GM20000 (cell line): ENCODE data around the gene POFUT2.
A peak's percentile ranks its signal among the peaks of the same experiment; 100 is the strongest.

Experiments used
- DNase-seq: peaks from one replicate; pipeline ENCODE4 v3.0.0; 2012; ENCODE audit warnings: low spot score
- CTCF ChIP-seq: IDR thresholded peaks from 2 replicates; pipeline ENCODE4 v1.5.1; 2012; ENCODE audit warnings: mild to moderate bottlenecking, control low read depth; ENCODE audit errors: extremely low read depth, missing control alignments

The POFUT2 gene, protein sequence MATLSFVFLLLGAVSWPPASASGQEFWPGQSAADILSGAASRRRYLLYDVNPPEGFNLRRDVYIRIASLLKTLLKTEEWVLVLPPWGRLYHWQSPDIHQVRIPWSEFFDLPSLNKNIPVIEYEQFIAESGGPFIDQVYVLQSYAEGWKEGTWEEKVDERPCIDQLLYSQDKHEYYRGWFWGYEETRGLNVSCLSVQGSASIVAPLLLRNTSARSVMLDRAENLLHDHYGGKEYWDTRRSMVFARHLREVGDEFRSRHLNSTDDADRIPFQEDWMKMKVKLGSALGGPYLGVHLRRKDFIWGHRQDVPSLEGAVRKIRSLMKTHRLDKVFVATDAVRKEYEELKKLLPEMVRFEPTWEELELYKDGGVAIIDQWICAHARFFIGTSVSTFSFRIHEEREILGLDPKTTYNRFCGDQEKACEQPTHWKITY

DNA sequence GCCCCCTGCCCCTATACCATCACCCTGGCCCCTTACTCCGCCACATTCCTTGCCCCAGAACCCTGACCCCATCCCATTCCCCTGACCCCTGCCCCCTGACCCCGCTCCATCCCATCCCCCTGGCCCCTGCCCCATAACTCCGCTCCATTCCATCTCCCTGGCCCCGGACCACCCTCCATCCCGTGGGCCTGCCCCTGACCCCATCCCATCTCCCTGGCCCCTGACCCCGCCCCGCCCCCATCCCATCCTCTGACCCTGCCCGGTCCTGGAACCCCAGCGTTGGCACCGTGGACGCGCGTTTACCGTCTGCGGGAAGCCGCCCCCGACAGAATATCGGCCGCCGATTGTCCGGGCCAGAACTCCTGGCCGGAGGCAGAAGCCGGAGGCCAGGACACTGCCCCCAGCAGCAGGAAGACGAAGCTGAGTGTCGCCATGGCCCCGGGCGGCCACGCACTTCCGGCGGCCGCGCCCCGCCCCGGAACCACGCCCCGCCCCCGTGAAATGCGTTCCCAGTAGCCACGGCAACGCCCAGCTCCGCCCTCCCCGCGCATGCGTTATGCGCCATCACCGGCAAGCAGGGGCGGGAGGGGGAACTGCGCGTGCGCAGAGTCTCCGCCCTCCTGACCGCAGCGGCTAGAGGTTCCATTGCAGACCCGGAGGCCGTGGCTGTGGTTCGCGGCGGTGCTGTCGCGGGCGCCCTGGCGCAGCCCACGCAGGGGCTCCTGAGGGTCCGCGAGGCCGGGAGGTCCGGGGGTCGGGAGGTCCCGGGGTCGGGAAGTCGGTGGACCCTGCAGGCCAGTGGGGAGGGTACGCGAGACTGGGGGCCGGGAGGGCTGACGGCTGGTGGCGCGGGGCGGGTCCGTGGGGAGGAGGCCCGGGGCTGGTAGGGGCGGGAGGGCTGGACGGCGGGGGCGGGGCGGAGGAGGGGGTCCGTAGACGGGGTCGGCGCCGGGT lies at the start of gene POFUT2:
Gene POFUT2, minus strand, starts transcription at position 458 of the 954 bp plus-strand sequence. Its CDS starts 24 bp downstream, at position 434.
- peak; percentile 100 for DNase-seq
- TF ChIP-seq CTCF = no peak

DNA sequence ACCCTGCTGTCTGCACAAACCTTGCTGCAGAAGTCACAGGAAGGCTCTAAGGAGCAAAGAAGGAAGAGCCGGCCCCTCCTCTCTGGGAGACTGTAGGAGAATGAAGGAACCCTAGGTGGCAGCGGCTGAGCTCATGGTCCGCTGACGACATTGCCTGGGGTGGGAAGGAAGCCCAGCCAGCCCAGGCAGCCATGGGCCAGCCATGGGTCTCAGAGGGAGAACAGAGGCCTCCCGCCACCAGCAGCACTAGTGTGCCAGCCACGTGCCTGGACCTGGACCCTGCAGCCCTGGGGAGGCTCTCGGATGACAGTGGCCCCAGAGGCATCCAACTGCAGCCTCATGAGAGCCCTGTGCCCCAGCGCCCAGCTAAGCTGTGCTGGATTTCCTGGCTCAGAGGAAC lies 49.2 kb upstream of the POFUT2 start:
- DNase-seq = no peak
- no peak for TF ChIP-seq CTCF

- no peak for TF ChIP-seq CTCF
- no peak for DNase-seq
Measured at GRCh38 chr21:45336535-45336810, 48.8 kb upstream of the POFUT2 start.

DNA sequence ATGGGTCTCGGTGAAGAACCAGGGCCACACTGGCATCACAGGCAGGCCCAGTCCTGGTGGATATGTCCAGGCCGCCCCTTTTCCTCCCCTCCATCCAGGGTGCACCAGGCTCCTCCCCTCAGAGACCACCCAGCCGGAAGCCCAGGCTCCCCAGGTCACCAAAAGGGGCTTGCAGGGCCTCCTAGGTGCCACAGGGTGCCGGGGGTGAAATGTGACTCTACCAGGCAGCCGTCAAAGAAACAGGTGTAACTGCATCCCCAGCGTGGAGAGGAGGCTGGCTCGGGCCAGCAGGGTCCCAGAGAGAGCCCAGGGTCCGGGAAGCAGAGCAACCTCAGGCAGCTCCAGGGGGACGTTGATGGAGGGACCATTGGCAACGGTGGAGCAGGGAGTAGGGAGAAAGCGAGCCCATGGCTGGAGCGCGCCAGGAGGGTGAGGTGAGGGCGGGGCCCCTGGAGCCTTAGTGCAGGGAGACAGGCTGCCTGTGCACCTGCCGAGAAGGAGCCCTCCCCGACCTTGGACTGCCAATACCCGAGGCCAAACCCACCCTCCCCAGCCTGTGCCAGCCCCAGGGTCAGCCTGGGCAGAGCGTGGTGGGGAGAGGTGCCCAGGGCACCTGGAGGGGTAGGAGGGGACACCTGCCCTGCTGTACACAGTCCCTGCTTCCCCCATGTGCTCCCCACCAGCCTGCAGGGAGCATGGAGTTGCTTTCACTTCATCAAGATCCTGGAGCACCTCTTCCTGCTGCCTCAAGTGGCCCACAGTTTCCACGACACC lies 48.3 kb upstream of the POFUT2 start:
- DNase-seq = no peak
- TF ChIP-seq CTCF = no peak

- no peak for DNase-seq
- no peak for TF ChIP-seq CTCF
Measured at GRCh38 chr21:45335151-45335760, 47.6 kb upstream of the POFUT2 start.

- TF ChIP-seq CTCF = no peak
- DNase-seq = no peak
Measured at GRCh38 chr21:45334591-45335081, 46.9 kb upstream of the POFUT2 start.
